Head of caudate nucleus (tissue), 42 donors: Measurements from ENCODE around the gene TBL1XR1.

Experiments
- DNase-seq, 42 donors: peaks; one replicate each; pipeline versions ENCODE4 v3.0.0 to v3.0.0-alpha.2; 2020 to 2021; ENCODE audit warnings: mixed read lengths in 7 of 42
- intact Hi-C: fragments of 100-400 bp; cut with DNase I; formaldehyde crosslinking; loops from one replicate; pipeline ENCODE4 v1.15.0; 2022

The TBL1XR1 gene

DNA sequence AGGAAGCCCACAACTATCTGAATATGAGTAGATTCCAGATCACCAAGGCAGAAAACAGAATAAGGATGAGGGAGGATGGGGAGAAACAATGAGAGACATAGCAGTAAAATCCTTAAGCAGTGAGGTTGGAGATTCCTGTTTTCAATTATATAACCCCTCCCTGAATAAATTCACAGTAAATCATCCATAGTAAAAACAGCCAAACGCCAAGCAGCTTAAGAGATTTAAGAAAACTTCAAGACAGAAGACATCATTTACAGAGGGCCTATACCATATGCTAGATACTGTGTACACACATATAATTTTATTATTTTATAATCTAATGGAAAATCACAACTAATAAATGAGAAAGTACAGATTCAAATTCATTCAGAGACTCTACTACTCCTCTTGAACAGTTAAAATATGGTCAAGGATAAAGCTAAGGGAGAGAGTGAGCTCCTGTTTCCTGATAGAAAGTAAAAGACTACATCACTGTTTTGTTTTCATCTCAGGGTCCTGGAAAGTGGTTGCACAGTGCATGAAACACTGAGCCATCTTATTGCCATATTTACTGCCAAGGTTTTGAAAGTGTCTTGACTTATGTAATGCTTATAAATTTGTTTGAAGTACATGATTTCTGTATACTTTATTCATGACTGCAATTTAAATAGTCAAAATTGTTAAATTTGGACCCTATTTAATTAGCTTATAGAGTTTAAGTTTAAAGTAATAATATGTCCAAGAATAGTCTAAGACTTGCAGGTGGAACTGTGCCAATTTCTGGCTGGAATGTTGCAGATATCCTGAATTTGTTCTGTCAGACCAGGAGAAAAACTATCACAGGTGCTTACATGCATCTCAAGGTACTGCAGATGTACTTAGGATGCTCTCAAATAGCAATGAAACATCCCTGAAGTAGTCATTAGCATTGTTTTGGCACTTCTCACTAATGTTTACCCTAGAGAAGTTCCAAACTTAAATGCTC, 141.4 kb downstream of the TBL1XR1 start:
- DNase-seq, result no peak
- intact Hi-C loops, result loop anchor here (5.0 kb wide), 1 partner anchor 301 kb away; no protein-coding TSS in a partner anchor

DNA sequence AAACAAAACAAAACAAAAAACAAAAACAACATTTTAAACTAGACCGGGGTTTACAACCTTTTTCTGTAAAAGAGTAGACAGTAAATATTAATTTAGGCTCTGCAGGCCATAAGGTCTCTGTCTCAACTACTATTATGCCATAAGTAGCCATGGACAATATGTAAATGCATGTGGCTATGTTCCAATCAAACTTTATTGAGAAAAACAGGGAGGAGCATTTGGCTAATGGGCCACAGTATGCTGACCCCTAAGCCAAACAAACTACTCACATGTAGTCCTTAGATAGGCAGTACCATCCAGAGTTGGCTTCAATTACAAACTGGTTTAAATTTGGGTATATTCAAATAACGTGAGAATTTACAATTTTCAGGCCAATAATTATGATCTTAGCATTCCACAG, 144.2 kb downstream of the TBL1XR1 start:
- intact Hi-C loops, result loop anchor here (2.0 kb wide), 1 partner anchor 144 kb away; the partner anchor contains the start of gene TBL1XR1
- DNase-seq, result no peak

DNA sequence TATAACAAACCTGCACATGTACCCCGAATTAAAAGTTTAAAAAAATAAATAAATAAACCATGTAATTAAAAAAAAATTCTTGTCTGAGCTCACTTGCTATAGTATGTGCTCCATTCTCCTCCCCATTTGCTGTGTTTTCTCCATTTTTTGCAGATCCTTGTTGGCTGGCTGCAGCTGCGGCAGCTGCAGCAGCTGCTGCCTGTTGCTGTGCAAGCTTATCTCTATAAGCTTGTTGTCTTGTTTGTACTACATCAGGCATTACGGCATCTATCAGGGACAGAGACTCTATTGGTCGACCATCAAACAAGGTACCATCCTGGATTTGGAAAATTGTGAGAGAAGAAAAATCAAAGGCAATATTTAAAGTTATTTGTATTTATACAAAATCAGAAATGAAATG, 145.9 kb downstream of the TBL1XR1 start:
- intact Hi-C loops, result no loop called here
- DNase-seq, result peak in 32 of 42 donors; percentile 15 to 69 (median 42)

DNA sequence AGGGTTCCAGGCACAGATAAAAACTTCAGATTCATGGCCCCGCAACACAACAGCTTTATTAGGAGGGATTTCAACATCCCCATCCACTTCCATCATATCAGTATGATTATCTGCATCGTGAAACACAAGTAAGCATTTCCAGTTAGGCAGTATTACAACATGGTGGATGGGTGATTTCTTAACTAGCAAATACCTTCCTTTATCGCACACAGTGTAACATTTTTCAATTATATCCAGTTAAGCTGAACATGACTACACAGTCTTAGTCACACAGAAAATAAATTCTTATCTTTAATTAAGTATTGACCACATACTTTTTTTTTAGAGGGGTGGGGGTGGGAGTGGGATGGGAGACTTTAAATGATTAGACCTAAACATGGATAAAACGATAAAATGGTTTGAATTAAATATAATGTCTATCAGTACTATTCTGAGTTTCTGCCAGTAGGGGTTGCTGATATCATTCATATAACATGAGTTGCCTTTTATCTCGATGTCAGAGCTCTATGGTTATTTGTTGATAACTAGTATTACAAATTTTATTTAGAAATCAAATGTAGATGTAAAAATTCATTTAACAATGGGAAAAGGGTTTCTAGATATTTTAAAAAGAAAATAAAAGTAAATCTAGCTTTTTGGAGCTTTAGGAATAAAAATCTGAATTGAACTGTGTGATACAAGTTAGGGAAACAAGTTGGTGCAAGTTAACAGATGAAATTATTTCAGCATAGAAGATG, 146.6 kb downstream of the TBL1XR1 start:
- intact Hi-C loops, result no loop called here

GRCh38 chr3:177045767-177046166, 151.5 kb downstream of the TBL1XR1 start:
- no peak for DNase-seq
- intact Hi-C loops, result loop anchor here (5.0 kb wide), 1 partner anchor 317 kb away; no protein-coding TSS in a partner anchor

More for the DNA sequence above, 146.6 kb downstream of the TBL1XR1 start:
- no peak for DNase-seq

GRCh38 chr3:177045222-177045621, 152.1 kb downstream of the TBL1XR1 start:
- no peak for DNase-seq
- intact Hi-C loops, result loop anchor here (5.0 kb wide), 1 partner anchor 317 kb away; no protein-coding TSS in a partner anchor

GRCh38 chr3:177041730-177042551, 155.3 kb downstream of the TBL1XR1 start:
- no peak for DNase-seq
- intact Hi-C loops, result no loop called here

DNA sequence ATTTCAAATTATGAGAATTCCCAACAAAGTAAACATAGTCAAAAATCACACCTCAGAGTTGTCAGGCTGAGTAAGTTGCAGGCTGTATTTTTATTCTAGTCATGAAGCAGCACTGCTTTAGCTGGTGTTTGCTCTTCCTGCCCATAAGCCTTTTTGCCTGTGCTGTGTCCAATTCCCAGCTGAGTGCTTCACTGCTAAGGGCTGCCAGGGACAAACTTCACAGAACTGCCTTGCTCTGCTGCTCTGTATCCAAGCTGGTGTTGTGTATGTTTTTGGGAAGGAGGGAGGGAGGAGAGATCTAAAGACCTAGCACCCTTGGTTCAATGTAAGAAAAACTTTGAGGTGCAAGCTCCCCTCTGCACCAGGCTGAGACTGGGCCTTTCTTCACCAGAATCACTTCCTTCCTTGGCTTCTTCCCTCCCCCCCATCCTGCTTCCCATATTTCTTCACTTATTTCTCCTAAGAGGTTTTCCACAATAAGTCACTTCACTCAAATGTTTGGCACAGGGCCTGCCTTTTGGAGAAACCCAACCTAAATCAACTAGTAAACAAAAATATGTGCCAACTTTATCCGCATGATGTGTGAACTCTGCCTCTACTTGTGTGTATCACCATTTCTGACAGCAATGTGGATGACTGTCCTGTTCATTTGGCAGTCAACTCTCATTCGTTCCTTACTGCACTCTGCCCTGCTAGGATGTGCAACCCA, 156.1 kb downstream of the TBL1XR1 start:
- intact Hi-C loops, result no loop called here
- DNase-seq, result peak in 20 of 42 donors; percentile 19 to 68 (median 41)

GRCh38 chr3:177039490-177040274, 157.6 kb downstream of the TBL1XR1 start:
- intact Hi-C loops, result no loop called here
- DNase-seq, result no peak

DNA sequence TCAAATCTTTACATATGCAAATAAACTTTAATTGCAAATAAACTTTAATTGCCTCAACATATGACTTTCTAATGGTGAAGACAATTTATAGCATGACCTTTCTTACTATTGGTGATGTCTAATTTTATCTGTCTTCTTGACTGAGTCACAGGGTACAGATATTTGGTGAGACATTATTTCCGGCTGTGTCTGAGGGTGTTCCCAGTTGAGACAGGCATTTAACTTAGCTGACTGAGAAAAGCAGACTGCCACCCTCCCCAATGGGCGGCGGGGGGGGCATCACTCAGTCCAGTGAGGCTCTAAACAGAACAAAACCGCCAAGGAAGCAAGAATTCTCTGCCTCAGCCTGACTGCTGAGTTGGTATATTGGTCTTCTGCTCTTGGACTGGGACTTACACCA, 160.0 kb downstream of the TBL1XR1 start:
- DNase-seq, result no peak
- intact Hi-C loops, result no loop called here

DNA sequence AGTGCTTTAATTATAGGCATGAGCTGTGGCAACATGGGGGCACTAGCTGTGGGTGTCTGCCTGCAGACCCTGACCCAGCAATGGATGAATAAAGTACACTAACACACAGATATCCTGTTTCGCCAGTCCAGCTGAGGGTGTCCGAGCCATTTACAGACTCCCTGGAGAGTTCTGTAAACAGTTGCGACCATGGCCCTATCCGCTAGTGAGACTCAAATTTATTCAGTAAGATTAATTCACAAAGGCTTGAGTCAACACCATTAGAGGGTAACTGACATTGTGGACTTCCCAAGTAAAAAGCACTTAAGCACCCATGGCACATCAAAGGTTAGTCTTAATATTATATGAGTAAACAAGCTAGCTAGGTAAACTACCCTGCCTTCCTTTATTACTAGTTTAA, 161.6 kb downstream of the TBL1XR1 start:
- intact Hi-C loops, result no loop called here
- DNase-seq, result no peak

DNA sequence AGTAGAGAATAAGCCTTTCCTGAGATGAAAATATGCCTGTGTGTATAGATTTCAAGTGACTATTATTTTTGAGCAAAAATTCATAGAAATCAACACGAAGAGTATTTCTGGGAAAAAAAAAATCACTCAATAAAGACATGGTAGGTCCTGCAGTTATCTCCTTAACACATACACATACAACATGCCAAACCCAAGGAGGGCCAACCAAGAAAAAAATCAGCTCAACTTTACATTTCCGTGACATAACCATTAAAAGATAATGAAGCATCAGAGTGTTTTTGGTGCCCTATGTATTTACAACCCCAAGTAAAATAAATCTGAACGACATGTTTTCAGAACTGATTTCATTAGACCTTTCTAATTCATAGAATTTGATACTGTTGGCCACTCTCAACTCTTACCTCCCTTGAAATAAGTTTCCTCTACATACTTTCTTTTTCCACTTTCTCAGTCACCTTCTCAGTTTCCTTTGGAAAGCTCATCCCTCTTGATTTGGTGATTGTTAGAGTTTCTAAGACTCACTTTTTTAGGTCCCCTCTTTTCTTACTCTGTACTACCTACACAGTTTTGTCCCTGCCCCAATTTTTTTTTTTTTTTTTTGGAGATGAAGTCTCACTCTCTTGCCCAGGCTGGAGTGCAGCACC, 162.3 kb downstream of the TBL1XR1 start:
- intact Hi-C loops, result no loop called here
- no peak for DNase-seq

DNA sequence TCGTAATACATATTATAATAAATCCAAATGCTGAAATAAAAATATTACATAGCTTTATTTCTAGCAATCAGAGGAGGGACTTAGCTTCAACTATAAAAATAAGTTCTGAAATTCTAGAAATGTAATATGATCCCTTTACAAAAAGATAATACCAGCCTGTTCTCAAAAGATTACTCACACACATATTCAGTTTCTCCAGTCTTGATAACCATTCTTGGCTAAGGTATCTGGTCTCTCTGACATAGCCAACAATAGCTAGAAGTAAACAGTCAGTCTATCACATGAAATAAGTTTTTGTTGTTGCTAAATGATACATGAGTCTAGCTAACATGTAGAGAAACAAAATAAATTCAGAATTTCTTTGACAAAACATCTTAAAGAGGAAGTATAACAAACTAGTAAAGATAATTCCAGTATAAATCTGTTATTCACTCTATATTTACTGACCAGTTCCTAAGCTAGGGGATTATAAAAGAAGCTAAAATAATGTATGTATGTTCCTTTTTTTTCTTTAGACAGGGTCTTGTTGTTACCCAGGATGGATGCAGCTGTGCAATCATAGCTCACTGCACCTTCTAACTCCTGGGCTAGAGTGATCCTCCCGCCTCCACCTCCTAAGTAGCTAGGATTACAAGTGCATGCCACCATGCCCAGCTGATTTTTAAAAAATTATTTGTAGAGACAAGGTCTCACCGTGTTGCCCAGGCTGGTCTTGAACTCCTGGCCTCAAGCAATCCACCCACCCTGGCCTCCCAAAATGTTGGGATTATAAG, 170.6 kb downstream of the TBL1XR1 start:
- intact Hi-C loops, result no loop called here
- DNase-seq, result no peak

GRCh38 chr3:177015881-177016280, 181.4 kb downstream of the TBL1XR1 start:
- intact Hi-C loops, result no loop called here
- DNase-seq, result no peak

GRCh38 chr3:177013681-177014280, 183.5 kb downstream of the TBL1XR1 start:
- intact Hi-C loops, result no loop called here
- DNase-seq, result no peak
